Loucy (cell line): ENCODE measurements around the gene NKTR.

Experiments used
- H2AFZ ChIP-seq: fragments of 200-600 bp; sonication (generic); 2 replicates; pipeline ENCODE4 v1.6.0; 2016; ENCODE audit warnings: antibody characterized with exemption, mild to moderate bottlenecking, low read length, moderate library complexity
- H3F3A ChIP-seq: fragments of 200-600 bp; 2 replicates; pipeline ENCODE4 v1.6.0; 2016; ENCODE audit warnings: antibody characterized with exemption, low read depth, mild to moderate bottlenecking
- H3K27me3 ChIP-seq: fragments of 200-600 bp; sonication (generic); 2 replicates; pipeline ENCODE4 v1.6.1; 2014; ENCODE audit warnings: low read length, mild to moderate bottlenecking; ENCODE audit not compliant: insufficient read depth, poor library complexity, severe bottlenecking
- H3K36me3 ChIP-seq: fragments of 200-600 bp; sonication (generic); 2 replicates; pipeline ENCODE4 v1.6.1; 2016; ENCODE audit warnings: low read length; ENCODE audit not compliant: insufficient read depth
- H3K4me1 ChIP-seq: fragments of 200-600 bp; sonication (generic); 2 replicates; pipeline ENCODE4 v1.5.1; 2014; ENCODE audit warnings: low read length, mild to moderate bottlenecking; ENCODE audit not compliant: insufficient read depth, poor library complexity, severe bottlenecking
- H3K4me2 ChIP-seq: fragments of 200-600 bp; sonication (generic); 2 replicates; pipeline ENCODE4 v1.6.0; 2014; ENCODE audit warnings: antibody characterized with exemption, low read length, low read depth, mild to moderate bottlenecking; ENCODE audit not compliant: poor library complexity, severe bottlenecking
- H3K4me3 ChIP-seq: fragments of 200-600 bp; sonication (generic); 2 replicates; pipeline ENCODE4 v1.5.1; 2014; ENCODE audit warnings: low read length, mild to moderate bottlenecking, mixed read lengths; ENCODE audit not compliant: poor library complexity, severe bottlenecking
- H3K79me2 ChIP-seq: fragments of 200-600 bp; sonication (generic); 2 replicates; pipeline ENCODE4 v1.6.1; 2014; ENCODE audit warnings: low read length; ENCODE audit not compliant: insufficient read depth
- H3K9ac ChIP-seq: fragments of 200-600 bp; sonication (generic); 2 replicates; pipeline ENCODE4 v1.6.0; 2014; ENCODE audit warnings: mild to moderate bottlenecking, low read depth, low read length, moderate library complexity; ENCODE audit not compliant: poor library complexity, severe bottlenecking
- H3K9me2 ChIP-seq: fragments of 200-600 bp; sonication (generic); replicated peaks from 2 replicates; pipeline ENCODE4 v1.6.1; 2016; ENCODE audit warnings: low read depth, low read length, mixed read lengths
- H3K9me3 ChIP-seq: fragments of 200-600 bp; sonication (generic); 2 replicates; pipeline ENCODE4 v1.6.1; 2014; ENCODE audit warnings: mild to moderate bottlenecking, antibody characterized with exemption, low read length, low read depth; ENCODE audit not compliant: insufficient read depth
- H4K20me1 ChIP-seq: fragments of 200-600 bp; sonication (generic); 2 replicates; pipeline ENCODE4 v1.6.0; 2014; ENCODE audit warnings: antibody characterized with exemption, low read length, mild to moderate bottlenecking; ENCODE audit not compliant: insufficient read depth, poor library complexity, severe bottlenecking
- CTCF ChIP-seq: fragments of 200-600 bp; sonication (generic); conservative IDR thresholded peaks from 2 replicates; pipeline ENCODE4 v1.5.1; 2014; ENCODE audit warnings: mild to moderate bottlenecking, antibody characterized with exemption, low read length
- EZH2phosphoT487 ChIP-seq: fragments of 200-600 bp; IDR thresholded peaks from 2 replicates; pipeline ENCODE4 v1.6.1; 2018; ENCODE audit warnings: antibody characterized with exemption, mild to moderate bottlenecking, moderate library complexity, borderline replicate concordance

Gene NKTR

GRCh38 chr3:42691816-42692666 lies 91.6 kb downstream of the NKTR start:
- Histone ChIP-seq H3K9me3 (no peaks in the 10 kb centered on the region), H2AFZ (no peak overlapping the region), H3F3A (no peaks in the 10 kb centered on the region)

GRCh38 chr3:42692667-42693529 lies 92.4 kb downstream of the NKTR start:
- TF ChIP-seq EZH2phosphoT487, result no peak
- no peak for TF ChIP-seq CTCF
- no peak overlapping the region for H2AFZ ChIP-seq
- no peaks in the 10 kb centered on the region for H3K4me1 ChIP-seq
- H3K9ac ChIP-seq, result no peak overlapping the region
- no peaks in the 10 kb centered on the region for H3K79me2 ChIP-seq
- no peaks in the 10 kb centered on the region for H3K9me2 ChIP-seq
- H4K20me1 ChIP-seq, result no peaks in the 10 kb centered on the region
- H3K36me3 ChIP-seq, result no peaks in the 10 kb centered on the region
- no peak overlapping the region for H3K4me3 ChIP-seq
- H3F3A ChIP-seq, result no peaks in the 10 kb centered on the region
- no peak overlapping the region for H3K4me2 ChIP-seq
- H3K9me3 ChIP-seq, result no peaks in the 10 kb centered on the region
- no peaks in the 10 kb centered on the region for H3K27me3 ChIP-seq

More at GRCh38 chr3:42691816-42692666, 91.6 kb downstream of the NKTR start:
- H3K4me3 ChIP-seq, result no peak overlapping the region
- TF ChIP-seq EZH2phosphoT487 (no peak), CTCF (no peak)
- H3K36me3 ChIP-seq, result no peaks in the 10 kb centered on the region
- H3K27me3 ChIP-seq, result no peaks in the 10 kb centered on the region
- H3K79me2 ChIP-seq, result no peaks in the 10 kb centered on the region
- H4K20me1 ChIP-seq, result no peaks in the 10 kb centered on the region
- H3K4me2 ChIP-seq, result no peak overlapping the region
- no peak overlapping the region for H3K9ac ChIP-seq
- no peaks in the 10 kb centered on the region for H3K4me1 ChIP-seq
- no peaks in the 10 kb centered on the region for H3K9me2 ChIP-seq

GRCh38 chr3:42693530-42693930 lies 93.0 kb downstream of the NKTR start:
- no peaks in the 10 kb centered on the region for H3F3A ChIP-seq
- no peak overlapping the region for H3K4me2 ChIP-seq

More at GRCh38 chr3:42693530-42693930, 93.0 kb downstream of the NKTR start:
- Histone ChIP-seq H3K27me3 (no peaks in the 10 kb centered on the region), H2AFZ (no peak overlapping the region), H3K79me2 (no peaks in the 10 kb centered on the region), H4K20me1 (no peaks in the 10 kb centered on the region), H3K9ac (no peak overlapping the region), H3K4me1 (no peaks in the 10 kb centered on the region), H3K9me2 (no peaks in the 10 kb centered on the region), H3K4me3 (no peak overlapping the region), H3K36me3 (no peaks in the 10 kb centered on the region), H3K9me3 (no peaks in the 10 kb centered on the region)
- TF ChIP-seq CTCF (no peak), EZH2phosphoT487 (no peak)
